D721Med (cell line): Measurements from ENCODE around the gene UBL7.
A peak's percentile ranks its signal among the peaks of the same experiment; 100 is the strongest.
"Not testable (repeated sequence)": the region's sequence is repeated elsewhere in the genome, so short reads cannot be mapped to it uniquely, and the experiment has no call there.

ENCODE experiments used
- DNase-seq: peaks from one replicate; pipeline ENCODE4 v3.0.0; 2011; ENCODE audit warnings: low spot score; ENCODE audit not compliant: insufficient read length
- FAIRE-seq: peaks from 2 replicates; lab custom pipeline; 2011; peaks lifted over from hg19 to GRCh38; lab: Jason Lieb, UNC
- TF ChIP-seq, protein P1 (sequence below): IDR thresholded peaks from 2 replicates; pipeline ENCODE4 v1.5.1; 2012; ENCODE audit warnings: mild to moderate bottlenecking, control low read depth; ENCODE audit not compliant: insufficient read depth; ENCODE audit errors: missing control alignments

The UBL7 gene

DNA sequence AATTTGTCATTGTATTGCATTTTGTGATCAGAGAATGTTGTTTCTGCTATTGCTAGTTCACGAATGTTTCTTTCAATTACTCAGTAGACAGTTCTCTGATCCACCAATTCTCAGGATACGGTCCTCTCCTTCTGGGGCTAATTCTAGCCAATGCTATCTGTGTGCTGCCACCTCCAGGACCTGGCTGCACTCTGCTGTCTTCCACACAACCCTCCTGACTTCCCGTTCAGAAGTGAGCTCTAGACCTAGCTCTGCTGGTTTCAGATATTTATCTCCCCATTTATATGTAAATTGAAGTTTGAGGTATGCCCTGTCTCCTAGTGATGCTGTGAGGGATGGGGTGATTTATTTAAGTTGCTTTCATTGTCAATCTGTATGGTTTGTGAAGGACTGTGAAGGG, 21.7 kb upstream of the UBL7 start:
- no peak for DNase-seq
- TF ChIP-seq, protein P1, sequence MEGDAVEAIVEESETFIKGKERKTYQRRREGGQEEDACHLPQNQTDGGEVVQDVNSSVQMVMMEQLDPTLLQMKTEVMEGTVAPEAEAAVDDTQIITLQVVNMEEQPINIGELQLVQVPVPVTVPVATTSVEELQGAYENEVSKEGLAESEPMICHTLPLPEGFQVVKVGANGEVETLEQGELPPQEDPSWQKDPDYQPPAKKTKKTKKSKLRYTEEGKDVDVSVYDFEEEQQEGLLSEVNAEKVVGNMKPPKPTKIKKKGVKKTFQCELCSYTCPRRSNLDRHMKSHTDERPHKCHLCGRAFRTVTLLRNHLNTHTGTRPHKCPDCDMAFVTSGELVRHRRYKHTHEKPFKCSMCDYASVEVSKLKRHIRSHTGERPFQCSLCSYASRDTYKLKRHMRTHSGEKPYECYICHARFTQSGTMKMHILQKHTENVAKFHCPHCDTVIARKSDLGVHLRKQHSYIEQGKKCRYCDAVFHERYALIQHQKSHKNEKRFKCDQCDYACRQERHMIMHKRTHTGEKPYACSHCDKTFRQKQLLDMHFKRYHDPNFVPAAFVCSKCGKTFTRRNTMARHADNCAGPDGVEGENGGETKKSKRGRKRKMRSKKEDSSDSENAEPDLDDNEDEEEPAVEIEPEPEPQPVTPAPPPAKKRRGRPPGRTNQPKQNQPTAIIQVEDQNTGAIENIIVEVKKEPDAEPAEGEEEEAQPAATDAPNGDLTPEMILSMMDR = peak; percentile 6
- no peak for FAIRE-seq

DNA sequence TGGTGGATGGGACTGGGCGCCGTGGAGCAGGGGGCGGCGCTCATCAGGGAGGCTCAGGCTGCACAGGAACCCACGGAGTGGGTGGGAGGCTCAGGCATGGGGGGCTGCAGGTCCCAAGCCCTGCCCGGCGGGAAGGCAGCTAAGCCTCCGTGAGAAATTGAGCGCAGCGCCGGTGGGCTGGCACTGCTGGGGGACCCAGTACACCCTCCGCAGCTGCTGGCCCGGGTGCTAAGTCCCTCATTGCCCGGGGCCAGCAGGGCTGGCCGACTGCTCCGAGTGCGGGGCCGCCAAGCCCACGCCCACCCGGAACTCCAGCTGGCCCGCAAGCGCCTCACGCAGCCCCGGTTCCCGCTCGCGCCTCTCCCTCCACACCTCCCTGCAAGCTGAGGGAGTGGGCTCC, 19.4 kb upstream of the UBL7 start:
- not testable (repeated sequence) for FAIRE-seq, DNase-seq

DNA sequence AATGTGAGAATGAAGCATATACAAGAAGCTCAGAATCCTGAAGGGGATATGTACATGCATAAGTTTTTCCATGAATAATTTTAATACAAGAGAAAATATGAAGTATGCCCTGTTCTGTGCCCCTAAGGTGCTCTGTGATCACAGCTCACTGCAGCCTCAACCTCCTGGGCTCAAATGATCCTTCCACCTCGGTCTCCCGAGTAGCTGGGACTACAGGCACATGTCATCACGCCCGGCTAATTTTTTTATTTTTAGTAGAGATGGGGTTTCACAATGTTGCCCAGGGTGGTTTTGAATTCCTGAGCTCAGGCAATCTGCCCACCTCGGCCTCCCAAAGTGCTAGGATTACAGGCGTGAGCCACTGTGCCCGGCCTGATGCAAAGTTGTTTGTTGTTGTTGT, 10.7 kb upstream of the UBL7 start:
- DNase-seq, FAIRE-seq: not testable (repeated sequence)

DNA sequence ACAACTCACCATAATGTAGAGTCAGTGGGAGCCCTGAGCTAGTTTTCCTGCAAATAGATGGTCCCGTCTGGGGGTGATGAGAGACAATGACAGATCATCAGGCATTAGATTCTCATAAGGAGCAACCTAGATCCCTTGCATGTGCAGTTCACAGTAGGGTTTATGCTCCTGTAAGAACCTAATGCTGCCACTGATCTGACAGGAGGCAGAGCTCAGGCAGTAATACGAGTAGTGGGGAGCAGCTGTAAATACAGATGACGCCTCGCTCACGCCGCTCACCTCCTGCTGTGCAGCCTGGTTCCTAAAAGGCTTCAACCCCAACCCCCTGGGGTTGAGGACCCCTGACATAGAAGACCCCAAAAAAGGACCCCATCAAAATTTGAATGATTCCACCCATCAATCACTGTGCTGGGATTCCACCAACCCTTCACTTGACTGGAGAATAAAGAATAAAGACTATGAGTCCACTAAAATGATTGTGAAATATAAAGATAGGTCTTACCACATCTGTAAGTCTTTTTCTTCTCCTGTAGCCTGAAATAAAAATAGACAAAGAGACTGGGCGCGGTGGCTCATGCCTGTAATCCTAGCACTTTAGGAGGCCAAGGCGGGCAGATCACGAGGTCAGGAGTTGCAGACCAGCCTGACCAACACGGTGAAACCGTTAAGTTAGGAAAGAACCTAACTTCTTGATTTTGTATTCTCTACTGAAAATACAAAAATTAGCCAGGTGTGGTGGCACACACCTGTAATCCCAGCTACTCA, 9.9 kb upstream of the UBL7 start:
- TF ChIP-seq, protein P1 = no peak
- DNase-seq (no peak), FAIRE-seq (no peak)

DNA sequence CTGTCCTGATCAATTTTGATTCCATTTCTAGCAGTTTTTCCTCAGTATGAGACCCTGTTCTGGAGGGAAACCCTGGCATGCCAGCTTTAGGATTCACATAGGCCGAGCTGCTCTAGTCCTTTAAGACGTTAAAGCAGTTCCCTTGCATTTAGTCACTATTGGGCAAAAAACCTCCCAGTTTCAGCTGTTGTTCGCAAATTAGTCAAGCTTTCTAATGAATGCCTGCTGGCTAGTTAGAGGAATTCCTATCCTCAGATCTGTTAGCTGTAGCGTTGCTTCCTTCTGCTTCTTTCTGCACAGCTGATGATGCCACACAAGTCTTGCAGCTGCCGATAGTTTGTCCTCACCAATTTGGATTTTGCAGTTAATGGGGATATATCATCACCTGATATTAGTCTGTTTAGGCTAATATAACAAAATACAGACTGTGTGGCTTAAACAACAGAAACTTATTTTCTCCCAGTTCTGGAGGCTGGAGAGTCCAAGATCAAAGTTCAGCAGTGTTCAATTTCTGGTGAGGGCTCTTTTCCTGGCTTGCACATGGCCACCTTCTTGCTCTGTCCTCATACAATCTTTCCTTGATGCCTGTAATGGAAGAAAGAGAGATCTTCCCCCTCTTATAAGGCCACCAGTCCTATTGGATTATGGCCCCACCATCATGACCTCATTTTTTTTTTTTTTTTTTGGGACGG, 7.5 kb upstream of the UBL7 start:
- DNase-seq (no peak), FAIRE-seq (no peak)
- TF ChIP-seq, protein P1 = no peak

DNA sequence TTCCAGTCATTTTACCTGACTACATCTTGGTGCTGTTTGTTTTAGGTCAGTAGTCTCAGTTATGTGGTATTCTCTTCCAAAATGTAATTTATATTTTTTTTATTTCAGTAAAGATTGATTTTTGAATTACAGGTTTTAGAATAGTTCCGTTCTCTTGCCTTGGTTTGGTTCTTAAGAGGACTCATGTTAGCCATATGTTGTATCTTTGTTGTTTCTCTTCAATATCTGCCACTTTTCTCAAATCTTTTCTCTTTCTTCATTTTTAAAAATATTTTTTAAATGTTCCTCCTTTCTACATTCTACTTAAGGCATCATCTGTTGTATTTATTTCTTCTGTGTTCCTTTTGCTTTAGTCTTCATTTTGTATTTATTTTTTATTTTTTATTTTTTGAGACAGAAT, 5.6 kb upstream of the UBL7 start:
- DNase-seq (no peak), FAIRE-seq (no peak)
- TF ChIP-seq, protein P1 = no peak

DNA sequence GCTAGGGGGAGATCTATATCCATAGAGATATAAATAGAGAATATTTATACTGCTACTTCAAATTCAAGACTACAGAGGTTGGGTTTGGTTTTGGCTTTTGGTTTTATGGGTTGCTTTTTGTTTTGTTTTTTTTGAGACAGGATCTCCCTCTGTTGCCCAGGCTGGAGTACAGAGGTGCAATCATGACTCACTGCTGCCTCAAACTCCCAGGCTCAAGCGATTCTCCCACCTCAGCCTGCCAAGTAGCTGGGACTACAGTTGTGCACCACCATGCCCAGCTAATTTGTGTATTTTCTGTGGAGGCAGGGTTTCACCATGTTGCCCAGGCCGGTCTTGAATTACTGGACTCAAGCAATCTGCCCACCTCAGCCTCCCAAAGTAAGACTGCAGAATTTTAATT, 3.9 kb upstream of the UBL7 start:
- no peak for FAIRE-seq
- no peak for DNase-seq
- TF ChIP-seq, protein P1 = no peak

DNA sequence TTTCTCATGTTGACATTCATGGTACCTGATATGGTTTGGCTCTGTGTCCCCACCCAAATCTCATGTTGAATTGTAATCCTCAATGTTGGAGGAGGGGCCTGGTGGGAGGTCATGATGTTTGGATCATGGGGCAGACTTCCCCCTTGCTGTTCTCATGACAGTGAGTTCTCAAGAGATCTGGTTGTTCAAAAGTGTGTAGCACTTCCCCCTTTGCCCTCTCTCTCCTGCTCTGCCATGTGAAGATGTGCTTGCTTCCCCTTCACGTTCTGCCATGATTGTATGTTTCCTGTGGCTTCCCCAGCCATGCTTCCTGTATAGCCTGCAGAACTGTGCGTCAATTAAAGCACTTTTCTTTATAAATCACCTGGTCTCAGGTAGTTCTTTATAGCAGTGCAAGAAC, 3.3 kb upstream of the UBL7 start:
- FAIRE-seq = no peak
- DNase-seq = no peak
- TF ChIP-seq, protein P1 = no peak
